ENCODE measurements around the gene LRRC55. TPM values are rescaled to one million over a fixed set of nuclear protein-coding genes. Genes with fewer than 3 reads are reported as not detected.

LRRC55 gene
- polyA plus RNA-seq, 2 of the 4 experiments (the other 2 are of a cell fraction), result 0.01 TPM; not detected in 1

DNA sequence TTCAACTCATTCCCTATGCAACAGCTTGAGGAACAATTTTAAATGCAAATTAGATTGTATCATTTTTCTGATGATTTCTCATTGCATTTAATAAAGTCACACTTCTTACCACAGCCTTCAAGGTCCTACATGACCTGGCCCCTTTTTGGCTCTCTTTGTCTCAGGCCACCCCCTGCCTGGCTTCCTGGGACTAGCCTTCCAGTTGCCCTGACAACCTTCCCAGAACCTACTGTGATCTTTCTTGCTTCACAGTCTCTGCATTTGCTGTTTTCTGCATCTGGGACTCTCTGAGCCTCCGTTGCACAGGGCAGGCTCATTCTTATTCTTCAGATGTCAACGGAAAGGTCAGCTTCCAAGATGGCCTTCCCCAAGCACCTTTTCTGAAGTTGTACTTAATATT lies 42.4 kb downstream of the LRRC55 start:
- Histone ChIP-seq H3K27ac (peak overlapping the region; percentile 46 to 62; a peak in 5 of 6 replicates), H3K4me1 (peaks cover 13% of the 10 kb centered on the region), H3K4me2 (peak overlapping the region; percentile 39), H3K4me3 (no peak overlapping the region), H3K9me3 (0 out of 3 replicates have a peak, but pooled peaks cover 3% of the 10 kb centered on the region)
- no peak for TF ChIP-seq MYC (IDR thresholded peaks at IDR 0.05; ENCODE audit: borderline replicate concordance, low read length)
- no peak for TF ChIP-seq SMC3 (IDR thresholded peaks at IDR 0.05)
- TF ChIP-seq FOSB (CRISPR knock-in tag; IDR thresholded peaks at IDR 0.05), result no peak
- TF ChIP-seq, protein P1, sequence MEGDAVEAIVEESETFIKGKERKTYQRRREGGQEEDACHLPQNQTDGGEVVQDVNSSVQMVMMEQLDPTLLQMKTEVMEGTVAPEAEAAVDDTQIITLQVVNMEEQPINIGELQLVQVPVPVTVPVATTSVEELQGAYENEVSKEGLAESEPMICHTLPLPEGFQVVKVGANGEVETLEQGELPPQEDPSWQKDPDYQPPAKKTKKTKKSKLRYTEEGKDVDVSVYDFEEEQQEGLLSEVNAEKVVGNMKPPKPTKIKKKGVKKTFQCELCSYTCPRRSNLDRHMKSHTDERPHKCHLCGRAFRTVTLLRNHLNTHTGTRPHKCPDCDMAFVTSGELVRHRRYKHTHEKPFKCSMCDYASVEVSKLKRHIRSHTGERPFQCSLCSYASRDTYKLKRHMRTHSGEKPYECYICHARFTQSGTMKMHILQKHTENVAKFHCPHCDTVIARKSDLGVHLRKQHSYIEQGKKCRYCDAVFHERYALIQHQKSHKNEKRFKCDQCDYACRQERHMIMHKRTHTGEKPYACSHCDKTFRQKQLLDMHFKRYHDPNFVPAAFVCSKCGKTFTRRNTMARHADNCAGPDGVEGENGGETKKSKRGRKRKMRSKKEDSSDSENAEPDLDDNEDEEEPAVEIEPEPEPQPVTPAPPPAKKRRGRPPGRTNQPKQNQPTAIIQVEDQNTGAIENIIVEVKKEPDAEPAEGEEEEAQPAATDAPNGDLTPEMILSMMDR (IDR thresholded peaks at IDR 0.05), result no peak
- TF ChIP-seq, protein P2, sequence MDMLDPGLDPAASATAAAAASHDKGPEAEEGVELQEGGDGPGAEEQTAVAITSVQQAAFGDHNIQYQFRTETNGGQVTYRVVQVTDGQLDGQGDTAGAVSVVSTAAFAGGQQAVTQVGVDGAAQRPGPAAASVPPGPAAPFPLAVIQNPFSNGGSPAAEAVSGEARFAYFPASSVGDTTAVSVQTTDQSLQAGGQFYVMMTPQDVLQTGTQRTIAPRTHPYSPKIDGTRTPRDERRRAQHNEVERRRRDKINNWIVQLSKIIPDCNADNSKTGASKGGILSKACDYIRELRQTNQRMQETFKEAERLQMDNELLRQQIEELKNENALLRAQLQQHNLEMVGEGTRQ (IDR thresholded peaks at IDR 0.05), result no peak
- TF ChIP-seq, protein P3, sequence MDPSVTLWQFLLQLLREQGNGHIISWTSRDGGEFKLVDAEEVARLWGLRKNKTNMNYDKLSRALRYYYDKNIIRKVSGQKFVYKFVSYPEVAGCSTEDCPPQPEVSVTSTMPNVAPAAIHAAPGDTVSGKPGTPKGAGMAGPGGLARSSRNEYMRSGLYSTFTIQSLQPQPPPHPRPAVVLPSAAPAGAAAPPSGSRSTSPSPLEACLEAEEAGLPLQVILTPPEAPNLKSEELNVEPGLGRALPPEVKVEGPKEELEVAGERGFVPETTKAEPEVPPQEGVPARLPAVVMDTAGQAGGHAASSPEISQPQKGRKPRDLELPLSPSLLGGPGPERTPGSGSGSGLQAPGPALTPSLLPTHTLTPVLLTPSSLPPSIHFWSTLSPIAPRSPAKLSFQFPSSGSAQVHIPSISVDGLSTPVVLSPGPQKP (IDR thresholded peaks at IDR 0.05; ENCODE audit: low read depth, low read length), result no peak
- TF ChIP-seq KDM5A (IDR thresholded peaks at IDR 0.05), result no peak
- TF ChIP-seq JUN (IDR thresholded peaks at IDR 0.05), result no peak
- no peak for TF ChIP-seq MAZ (IDR thresholded peaks at IDR 0.05; ENCODE audit: borderline replicate concordance, low read depth, low read length)
- no peak for TF ChIP-seq ZFP36 (IDR thresholded peaks at IDR 0.05; ENCODE audit: borderline replicate concordance, partially characterized antibody)
- TF ChIP-seq FOSL2 (IDR thresholded peaks at IDR 0.05), result no peak
- no peak for TF ChIP-seq FOSL2 (CRISPR knock-in tag; IDR thresholded peaks at IDR 0.05)
- no peak for TF ChIP-seq CHD2 (IDR thresholded peaks at IDR 0.05; ENCODE audit: low read length, partially characterized antibody)
- no peak for TF ChIP-seq ZSCAN20 (CRISPR knock-in tag; IDR thresholded peaks at IDR 0.05)
- TF ChIP-seq EHMT2 (IDR thresholded peaks at IDR 0.05; ENCODE audit: low read depth), result no peak
- whole genome bisulfite sequencing (ENCODE audit: missing lambda C conversion rate), result 42% methylated on average over 2 of the region's 2 CpGs
- CTCF ChIA-PET, result interaction anchor here (0.9 to 2.9 kb wide), 4 partner anchors 16 to 383 kb away, joined by 3 to 23 read pairs (median 4); no protein-coding TSS in a partner anchor
- no peak for FAIRE-seq
- peak in 1 of 2 experiments; percentile 19; a peak in 1 of 6 replicates for ATAC-seq
- DNase-seq (ENCODE audit: low read depth in 1 of 2, low spot score in 1 of 2), result no peak
- POLR2A ChIA-PET, result no interaction called here

DNA sequence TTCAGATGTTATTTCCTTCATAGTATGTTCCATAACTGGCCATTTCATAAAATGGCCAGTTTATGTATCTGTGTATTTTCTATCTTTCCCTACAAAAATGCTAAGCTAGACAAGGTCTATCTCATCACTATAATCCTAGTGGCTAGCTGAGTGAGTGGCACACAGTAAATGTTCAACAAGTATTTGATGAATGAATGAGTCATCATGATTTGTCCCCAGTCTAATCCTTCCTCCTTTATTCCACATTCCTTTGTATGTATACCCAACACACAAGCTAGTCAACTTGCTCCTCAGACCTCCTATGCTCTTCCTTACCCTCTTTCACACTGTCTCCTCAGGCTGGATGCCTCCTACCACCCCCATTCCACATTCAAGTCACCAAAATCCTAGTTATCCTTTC lies 42.8 kb downstream of the LRRC55 start:
- POLR2A ChIA-PET, result no interaction called here
- CTCF ChIA-PET, result interaction anchor here (0.9 to 2.9 kb wide), 4 partner anchors 16 to 383 kb away, joined by 3 to 23 read pairs (median 4); no protein-coding TSS in a partner anchor
- ATAC-seq, result peak; percentile 69 to 92; a peak in 4 of 6 replicates
- TF ChIP-seq TFCP2L1 (CRISPR knock-in tag; IDR thresholded peaks at IDR 0.05), result no peak
- TF ChIP-seq FOSL2 (IDR thresholded peaks at IDR 0.05), result no peak
- TF ChIP-seq FOSL2 (CRISPR knock-in tag; IDR thresholded peaks at IDR 0.05), result peak; percentile 86
- no peak for TF ChIP-seq CHD2 (IDR thresholded peaks at IDR 0.05; ENCODE audit: low read length, partially characterized antibody)
- TF ChIP-seq JUNB (IDR thresholded peaks at IDR 0.05), result peak; percentile 49
- no peak for TF ChIP-seq POLR2A (IDR thresholded peaks at IDR 0.05; ENCODE audit: low read length)
- TF ChIP-seq JUN (IDR thresholded peaks at IDR 0.05), result no peak
- H3K4me3 ChIP-seq, result no peak overlapping the region
- peak overlapping the region; percentile 39 for H3K4me2 ChIP-seq
- DNase-seq (ENCODE audit: low read depth in 1 of 2, low spot score in 1 of 2), result peak; percentile 26 to 55
- peaks cover 13% of the 10 kb centered on the region for H3K4me1 ChIP-seq
- H3K9me3 ChIP-seq, result 0 out of 3 replicates have a peak, but pooled peaks cover 3% of the 10 kb centered on the region
- H3K27ac ChIP-seq, result peak overlapping the region; percentile 46 to 65
- peak; percentile 77 for FAIRE-seq

DNA sequence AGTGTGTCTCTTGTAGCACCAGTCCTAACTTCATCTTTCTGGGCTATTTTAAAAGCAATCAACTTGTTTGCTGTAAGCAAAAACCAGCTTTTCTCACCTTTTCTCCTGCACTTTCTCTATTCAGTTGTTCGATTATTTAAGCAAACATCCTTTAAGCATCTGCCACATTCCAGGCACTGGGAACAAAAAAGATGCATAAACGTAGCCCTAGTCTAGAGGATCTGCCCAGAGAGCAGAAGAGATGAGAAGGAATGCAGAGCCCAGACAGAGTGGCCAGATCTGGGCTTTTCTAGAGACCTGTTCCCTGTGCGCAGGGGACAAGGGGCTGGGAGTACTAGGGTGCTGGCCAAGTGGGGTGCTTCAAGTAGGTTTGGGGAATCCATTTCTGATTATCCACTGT lies 46.8 kb downstream of the LRRC55 start:
- Histone ChIP-seq H3K9me3 (0 out of 3 replicates have a peak, but pooled peaks cover 3% of the 10 kb centered on the region), H3K4me1 (peaks cover 13% of the 10 kb centered on the region), H3K27ac (no peak overlapping the region), H3K4me2 (no peak overlapping the region), H3K4me3 (no peak overlapping the region)
- WGBS (ENCODE audit: missing lambda C conversion rate), result 72% methylated on average over 3 of the region's 3 CpGs
- ChIA-PET POLR2A (no interaction called here), CTCF (no interaction called here)
- TF ChIP-seq EHMT2 (IDR thresholded peaks at IDR 0.05; ENCODE audit: low read depth) (no peak), CHD2 (IDR thresholded peaks at IDR 0.05; ENCODE audit: low read length, partially characterized antibody) (no peak), HOXA7 (CRISPR knock-in tag; IDR thresholded peaks at IDR 0.05) (no peak), CBX8 (IDR thresholded peaks at IDR 0.05) (no peak), MAFK (IDR thresholded peaks at IDR 0.05; ENCODE audit: partially characterized antibody) (no peak), KDM1A (IDR thresholded peaks at IDR 0.05; ENCODE audit: low read depth) (no peak), TP53 (CRISPR knock-in tag; IDR thresholded peaks at IDR 0.05) (no peak), CEBPB (IDR thresholded peaks at IDR 0.05) (no peak)
- TF ChIP-seq, protein P4, sequence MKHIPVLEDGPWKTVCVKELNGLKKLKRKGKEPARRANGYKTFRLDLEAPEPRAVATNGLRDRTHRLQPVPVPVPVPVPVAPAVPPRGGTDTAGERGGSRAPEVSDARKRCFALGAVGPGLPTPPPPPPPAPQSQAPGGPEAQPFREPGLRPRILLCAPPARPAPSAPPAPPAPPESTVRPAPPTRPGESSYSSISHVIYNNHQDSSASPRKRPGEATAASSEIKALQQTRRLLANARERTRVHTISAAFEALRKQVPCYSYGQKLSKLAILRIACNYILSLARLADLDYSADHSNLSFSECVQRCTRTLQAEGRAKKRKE (CRISPR knock-in tag; IDR thresholded peaks at IDR 0.05; ENCODE audit: low read depth), result no peak
- FAIRE-seq, result no peak
- ATAC-seq, result no peak
- no peak for DNase-seq (ENCODE audit: low read depth in 1 of 2, low spot score in 1 of 2)
